ENCODE data around the gene ADAMTS13. TPM values are rescaled to one million over a fixed set of nuclear protein-coding genes. Genes with fewer than 3 reads are reported as not detected.

The ADAMTS13 gene
- total RNA-seq, 1 experiment from 2014 or later = 4.7 TPM

DNA sequence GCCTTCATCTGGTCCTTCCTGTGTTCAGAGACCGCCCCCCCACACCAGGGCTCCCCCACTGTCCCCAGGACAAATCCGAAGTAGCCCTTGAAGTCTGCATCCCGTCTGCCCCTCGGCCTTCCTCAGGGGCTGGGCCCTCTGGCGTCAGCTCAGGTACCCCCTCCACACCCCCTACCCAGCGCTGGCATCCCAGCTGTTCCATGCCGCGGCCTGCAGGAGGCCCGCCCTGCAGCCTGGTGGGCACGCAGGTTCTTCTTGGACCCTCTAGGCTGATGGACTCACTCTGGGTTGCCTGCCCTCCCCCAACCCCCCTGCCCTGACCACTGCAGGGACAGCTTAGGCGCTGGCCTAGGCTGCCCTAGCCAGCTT, 50.1 kb downstream of the ADAMTS13 start:
- Mint-ChIP-seq H3K4me3 (ENCODE audit: low read depth, unreplicated experiment) (no peak overlapping the region), H3K36me3 (ENCODE audit: insufficient read depth, unreplicated experiment) (peaks cover 42% of the 10 kb centered on the region), H3K27ac (ENCODE audit: unreplicated experiment) (no peak overlapping the region), H3K9me3 (ENCODE audit: low read depth, unreplicated experiment) (no peaks in the 10 kb centered on the region), H3K4me1 (ENCODE audit: low read depth, unreplicated experiment) (no peaks in the 10 kb centered on the region), H3K27me3 (ENCODE audit: unreplicated experiment) (no peaks in the 10 kb centered on the region)
- CTCF ChIA-PET = no interaction called here
- TF ChIP-seq, protein P1, sequence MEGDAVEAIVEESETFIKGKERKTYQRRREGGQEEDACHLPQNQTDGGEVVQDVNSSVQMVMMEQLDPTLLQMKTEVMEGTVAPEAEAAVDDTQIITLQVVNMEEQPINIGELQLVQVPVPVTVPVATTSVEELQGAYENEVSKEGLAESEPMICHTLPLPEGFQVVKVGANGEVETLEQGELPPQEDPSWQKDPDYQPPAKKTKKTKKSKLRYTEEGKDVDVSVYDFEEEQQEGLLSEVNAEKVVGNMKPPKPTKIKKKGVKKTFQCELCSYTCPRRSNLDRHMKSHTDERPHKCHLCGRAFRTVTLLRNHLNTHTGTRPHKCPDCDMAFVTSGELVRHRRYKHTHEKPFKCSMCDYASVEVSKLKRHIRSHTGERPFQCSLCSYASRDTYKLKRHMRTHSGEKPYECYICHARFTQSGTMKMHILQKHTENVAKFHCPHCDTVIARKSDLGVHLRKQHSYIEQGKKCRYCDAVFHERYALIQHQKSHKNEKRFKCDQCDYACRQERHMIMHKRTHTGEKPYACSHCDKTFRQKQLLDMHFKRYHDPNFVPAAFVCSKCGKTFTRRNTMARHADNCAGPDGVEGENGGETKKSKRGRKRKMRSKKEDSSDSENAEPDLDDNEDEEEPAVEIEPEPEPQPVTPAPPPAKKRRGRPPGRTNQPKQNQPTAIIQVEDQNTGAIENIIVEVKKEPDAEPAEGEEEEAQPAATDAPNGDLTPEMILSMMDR (IDR thresholded peaks at IDR 0.05; ENCODE audit: unreplicated experiment) = no peak
- intact Hi-C loops (cut with micrococcal nuclease; ENCODE audit: unreplicated experiment) = no loop called here
- DNase-seq = no peak
- BruUV-seq (replicated peaks) = no TSS peak

GRCh38 chr9:133472753-133473378, 50.7 kb downstream of the ADAMTS13 start:
- Mint-ChIP-seq H3K27me3 (ENCODE audit: unreplicated experiment) (no peaks in the 10 kb centered on the region), H3K9me3 (ENCODE audit: low read depth, unreplicated experiment) (no peaks in the 10 kb centered on the region), H3K27ac (ENCODE audit: unreplicated experiment) (no peak overlapping the region), H3K4me1 (ENCODE audit: low read depth, unreplicated experiment) (no peaks in the 10 kb centered on the region), H3K36me3 (ENCODE audit: insufficient read depth, unreplicated experiment) (peaks cover 42% of the 10 kb centered on the region), H3K4me3 (ENCODE audit: low read depth, unreplicated experiment) (no peak overlapping the region)
- intact Hi-C loops (cut with micrococcal nuclease; ENCODE audit: unreplicated experiment) = no loop called here
- no peak for DNase-seq
- CTCF ChIA-PET = no interaction called here
- TF ChIP-seq, protein P1 (IDR thresholded peaks at IDR 0.05; ENCODE audit: unreplicated experiment) = no peak
- no TSS peak for BruUV-seq (replicated peaks)

- intact Hi-C loops (cut with micrococcal nuclease; ENCODE audit: unreplicated experiment) = no loop called here
- no peak overlapping the region for H3K4me3 Mint-ChIP-seq (ENCODE audit: low read depth, unreplicated experiment)
- TF ChIP-seq, protein P1 (IDR thresholded peaks at IDR 0.05; ENCODE audit: unreplicated experiment) = no peak
- no peaks in the 10 kb centered on the region for H3K4me1 Mint-ChIP-seq (ENCODE audit: low read depth, unreplicated experiment)
- H3K27ac Mint-ChIP-seq (ENCODE audit: unreplicated experiment) = no peak overlapping the region
- no TSS peak for BruUV-seq (replicated peaks)
- DNase-seq = no peak
- no peaks in the 10 kb centered on the region for H3K27me3 Mint-ChIP-seq (ENCODE audit: unreplicated experiment)
- H3K36me3 Mint-ChIP-seq (ENCODE audit: insufficient read depth, unreplicated experiment) = peaks cover 46% of the 10 kb centered on the region
- CTCF ChIA-PET = no interaction called here
- no peaks in the 10 kb centered on the region for H3K9me3 Mint-ChIP-seq (ENCODE audit: low read depth, unreplicated experiment)
Measured at GRCh38 chr9:133473743-133474142, 51.6 kb downstream of the ADAMTS13 start.

DNA sequence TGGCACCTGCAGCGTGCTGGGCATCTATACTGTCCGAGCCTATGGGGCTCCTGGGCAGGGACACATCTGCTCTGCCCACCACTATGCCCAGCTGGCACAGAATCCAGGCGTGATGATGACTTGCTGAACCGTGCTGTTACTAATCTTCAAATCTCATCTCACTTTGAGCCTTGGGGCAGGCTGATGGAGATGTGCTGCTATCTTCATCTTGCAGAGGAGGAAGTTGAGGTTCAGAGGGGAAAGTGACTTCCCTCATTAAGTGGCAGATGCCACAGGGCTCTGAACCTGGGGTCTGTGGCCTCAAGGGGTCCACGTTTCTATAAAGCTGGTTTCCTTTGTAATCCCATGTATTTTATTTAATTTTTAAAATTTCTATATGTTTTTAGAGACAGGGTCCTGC, 52.0 kb downstream of the ADAMTS13 start:
- Mint-ChIP-seq H3K4me3 (ENCODE audit: low read depth, unreplicated experiment) (no peak overlapping the region), H3K27me3 (ENCODE audit: unreplicated experiment) (no peaks in the 10 kb centered on the region), H3K36me3 (ENCODE audit: insufficient read depth, unreplicated experiment) (peaks cover 43% of the 10 kb centered on the region), H3K9me3 (ENCODE audit: low read depth, unreplicated experiment) (no peaks in the 10 kb centered on the region), H3K27ac (ENCODE audit: unreplicated experiment) (no peak overlapping the region), H3K4me1 (ENCODE audit: low read depth, unreplicated experiment) (no peaks in the 10 kb centered on the region)
- TF ChIP-seq, protein P1 (IDR thresholded peaks at IDR 0.05; ENCODE audit: unreplicated experiment) = no peak
- no TSS peak for BruUV-seq (replicated peaks)
- CTCF ChIA-PET = no interaction called here
- no peak for DNase-seq
- intact Hi-C loops (cut with micrococcal nuclease; ENCODE audit: unreplicated experiment) = no loop called here
